GM12878 (cell line): Measurements from ENCODE around the gene SP3. TPM values are rescaled to one million over a fixed set of nuclear protein-coding genes. Genes with fewer than 3 reads are reported as not detected.

Source experiments
- CBFB ChIP-seq: IDR thresholded peaks from 2 replicates; pipeline ENCODE4 v1.6.1; 2016; ENCODE audit warnings: antibody characterized with exemption, low read depth
- CHD2 ChIP-seq: IDR thresholded peaks from 2 replicates; pipeline ENCODE4 v1.6.1; 2011; ENCODE audit warnings: low read depth, low read length, improper control_type of control experiment, borderline replicate concordance
- CHD4 ChIP-seq: fragments of 200-600 bp; sonication (generic); IDR thresholded peaks from 2 replicates; pipeline ENCODE4 v1.6.1; 2016; ENCODE audit warnings: mild to moderate bottlenecking
- E2F4 ChIP-seq: IDR thresholded peaks from 2 replicates; pipeline ENCODE4 v1.6.1; 2012; ENCODE audit warnings: low read depth, low read length, improper control_type of control experiment
- EZH2 ChIP-seq: IDR thresholded peaks from 2 replicates; pipeline ENCODE4 v1.6.1; 2012; ENCODE audit warnings: low read depth, mild to moderate bottlenecking, control low read depth, inconsistent platforms, low read length, borderline replicate concordance; ENCODE audit not compliant: control insufficient read depth
- GATAD2B ChIP-seq: fragments of 450-650 bp; conservative IDR thresholded peaks from 2 replicates; pipeline ENCODE4 v1.6.1; 2017; ENCODE audit warnings: low read depth, mild to moderate bottlenecking, moderate library complexity
- HDAC2 ChIP-seq: fragments of 200-600 bp; sonication (generic); IDR thresholded peaks from 2 replicates; pipeline ENCODE4 v1.6.1; 2017
- LARP7 ChIP-seq: fragments of 450-650 bp; IDR thresholded peaks from 2 replicates; pipeline ENCODE4 v1.6.1; 2017; ENCODE audit warnings: mild to moderate bottlenecking
- MTA2 ChIP-seq: fragments of 450-650 bp; IDR thresholded peaks from 2 replicates; pipeline ENCODE4 v1.6.1; 2016; ENCODE audit warnings: low read depth, mild to moderate bottlenecking, moderate library complexity
- MTA3 ChIP-seq: IDR thresholded peaks from 2 replicates; pipeline ENCODE4 v1.6.1; 2012; ENCODE audit warnings: low read length, inconsistent platforms, borderline replicate concordance
- MYC ChIP-seq: IDR thresholded peaks from 2 replicates; pipeline ENCODE4 v1.6.1; 2011; ENCODE audit warnings: mild to moderate bottlenecking, low read length, moderate library complexity, inconsistent platforms; ENCODE audit not compliant: insufficient read depth, insufficient replicate concordance, insufficient read length, severe bottlenecking
- POLR2AphosphoS2 ChIP-seq: IDR thresholded peaks from 2 replicates; pipeline ENCODE4 v1.6.1; 2011; ENCODE audit warnings: low read depth, mild to moderate bottlenecking, low read length, improper control_type of control experiment, moderate library complexity
- RAD21 ChIP-seq: IDR thresholded peaks from 2 replicates; pipeline ENCODE4 v1.6.1; 2011; ENCODE audit warnings: mild to moderate bottlenecking, low read depth, low read length, moderate library complexity; ENCODE audit not compliant: insufficient read depth
- RBBP5 ChIP-seq: fragments of 200-600 bp; sonication (generic); conservative IDR thresholded peaks from 2 replicates; pipeline ENCODE4 v1.6.1; 2016
- RELA ChIP-seq: fragments of 450-650 bp; IDR thresholded peaks from 2 replicates; pipeline ENCODE4 v1.8.0; 2014; ENCODE audit warnings: borderline replicate concordance; ENCODE audit not compliant: partially characterized antibody
- SMAD1 ChIP-seq: fragments of 450-650 bp; IDR thresholded peaks from 2 replicates; pipeline ENCODE4 v1.6.1; 2018; ENCODE audit warnings: mild to moderate bottlenecking, low read depth; ENCODE audit not compliant: partially characterized antibody
- SMAD5 ChIP-seq: IDR thresholded peaks from 2 replicates; pipeline ENCODE4 v1.6.1; 2016; ENCODE audit warnings: antibody characterized with exemption, low read depth
- SMC3 ChIP-seq: IDR thresholded peaks from 2 replicates; pipeline ENCODE4 v1.6.1; 2011; ENCODE audit warnings: low read length, improper control_type of control experiment, borderline replicate concordance
- TAF1 ChIP-seq: IDR thresholded peaks from 2 replicates; pipeline ENCODE4 v1.6.1; 2011; ENCODE audit warnings: mild to moderate bottlenecking, low read depth, low read length, borderline replicate concordance
- TARDBP ChIP-seq: IDR thresholded peaks from 2 replicates; pipeline ENCODE4 v1.6.1; 2016; ENCODE audit warnings: borderline replicate concordance
- USF2 ChIP-seq: IDR thresholded peaks from 2 replicates; pipeline ENCODE4 v1.6.1; 2011; ENCODE audit warnings: low read depth, low read length, improper control_type of control experiment, borderline replicate concordance
- ZBTB11 ChIP-seq: fragments of 450-650 bp; formaldehyde crosslinking; IDR thresholded peaks from 2 replicates; pipeline ENCODE4 v1.5.0; 2022; ENCODE audit warnings: mild to moderate bottlenecking, missing genetic modification characterization
- ZNF217 ChIP-seq: fragments of 450-650 bp; IDR thresholded peaks from 2 replicates; pipeline ENCODE4 v1.6.1; 2017; ENCODE audit warnings: antibody characterized with exemption, mild to moderate bottlenecking
- polyA plus RNA-seq, 11 experiments: library from polyadenylated mRNA; depleted of rRNA in 4 of 11; unstranded in 6 of 11; stranded (reverse) in 5 of 11; fragments of >200 nt; fragmentation: Nextera tagmentation in 4 of 11; fragmentation: Illumina TruSeq in 1 of 11; extraction: Ambion mirVana in 4 of 11; extraction: Trizol in 1 of 11; gene quantifications; 1 replicate in 1 of 11; 2 replicates in 10 of 11; pipeline versions ENCODE4 v1.2.1 to v1.2.3, GENCODE V29; 2011 to 2016; ENCODE audit warnings: inconsistent platforms in 2 of 11, missing spikeins in 2 of 11, low read depth in 1 of 11
- total RNA-seq, 4 experiments: library from RNA; depleted of rRNA in 3 of 4; stranded (reverse); fragments of >200 nt in 3 of 4; fragmentation: Illumina TruSeq in 1 of 4; extraction: Trizol in 1 of 4; gene quantifications; 2 replicates each; pipeline versions ENCODE4 v1.2.1 to v1.2.3, GENCODE V29; 2013 to 2021
- TF ChIP-seq, protein P1 (sequence below): fragments of 450-650 bp; IDR thresholded peaks from 2 replicates; pipeline ENCODE4 v1.6.1; 2018; ENCODE audit warnings: borderline replicate concordance, mild to moderate bottlenecking; ENCODE audit not compliant: partially characterized antibody

The SP3 gene
- total and polyA plus RNA-seq, 10 of the 15 experiments (the other 5 are each of a cell fraction or from before 2014, with no cell fraction given): 9.9 to 87.6 (median 52.4) TPM

DNA sequence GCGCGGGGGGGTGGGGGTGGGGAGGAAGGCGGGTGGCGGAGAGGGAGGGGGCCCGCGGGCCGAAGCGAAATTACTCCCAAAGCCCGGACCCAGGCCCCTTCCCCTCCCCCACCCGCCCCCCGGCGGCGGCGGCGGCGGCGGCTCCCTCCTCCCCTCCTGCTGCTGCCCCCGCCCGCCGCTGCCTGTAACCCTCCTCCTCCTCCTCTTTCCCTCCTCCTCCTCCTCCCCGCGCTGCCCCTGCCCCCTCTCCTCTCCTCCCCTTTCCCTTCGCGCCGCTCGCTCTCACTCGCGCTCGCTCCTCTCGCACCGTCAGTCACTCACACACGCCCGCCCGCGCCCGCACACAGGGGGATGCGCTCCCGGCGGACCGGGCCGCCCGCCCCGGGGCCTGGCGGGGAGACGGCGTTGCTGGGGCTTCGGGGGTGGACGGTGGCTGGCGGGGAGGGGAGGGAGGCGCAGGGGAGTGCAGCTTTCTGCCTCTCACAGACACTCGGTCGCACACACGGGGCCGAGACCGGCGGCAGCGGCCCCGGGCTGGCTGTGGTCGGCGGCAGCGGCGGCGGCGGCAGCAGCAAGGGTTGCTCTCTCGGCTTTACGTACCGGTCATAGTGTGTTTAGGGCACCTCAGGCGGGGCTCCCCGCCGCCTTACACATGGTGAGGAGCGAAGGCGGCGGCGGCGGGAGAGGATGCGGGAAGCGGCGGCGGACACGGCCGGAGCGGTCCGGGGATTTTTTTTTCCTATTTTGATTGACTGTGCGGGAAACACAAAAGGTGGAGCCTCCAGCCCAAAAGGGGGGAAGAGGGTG, 405 bp downstream of the SP3 start (continued):
- no peak for TF ChIP-seq MTA3
- TF ChIP-seq EZH2: no peak
- TF ChIP-seq RELA: no peak
- TF ChIP-seq POLR2AphosphoS2: no peak
- no peak for TF ChIP-seq MTA2
- TF ChIP-seq CBFB: no peak
- no peak for TF ChIP-seq SMC3
- 0 out of 2 replicates have a peak, but pooled peaks have one; percentile 31 for TF ChIP-seq CHD2
- peak; percentile 88 for TF ChIP-seq TAF1
- peak; percentile 53 for TF ChIP-seq LARP7
- TF ChIP-seq CHD4: no peak
- no peak for TF ChIP-seq ZNF217
- no peak for TF ChIP-seq USF2
- no peak for TF ChIP-seq GATAD2B
- TF ChIP-seq ZBTB11 (CRISPR knock-in tag): no peak
- no peak for TF ChIP-seq TARDBP
- no peak for TF ChIP-seq SMAD1
- TF ChIP-seq, protein P1, sequence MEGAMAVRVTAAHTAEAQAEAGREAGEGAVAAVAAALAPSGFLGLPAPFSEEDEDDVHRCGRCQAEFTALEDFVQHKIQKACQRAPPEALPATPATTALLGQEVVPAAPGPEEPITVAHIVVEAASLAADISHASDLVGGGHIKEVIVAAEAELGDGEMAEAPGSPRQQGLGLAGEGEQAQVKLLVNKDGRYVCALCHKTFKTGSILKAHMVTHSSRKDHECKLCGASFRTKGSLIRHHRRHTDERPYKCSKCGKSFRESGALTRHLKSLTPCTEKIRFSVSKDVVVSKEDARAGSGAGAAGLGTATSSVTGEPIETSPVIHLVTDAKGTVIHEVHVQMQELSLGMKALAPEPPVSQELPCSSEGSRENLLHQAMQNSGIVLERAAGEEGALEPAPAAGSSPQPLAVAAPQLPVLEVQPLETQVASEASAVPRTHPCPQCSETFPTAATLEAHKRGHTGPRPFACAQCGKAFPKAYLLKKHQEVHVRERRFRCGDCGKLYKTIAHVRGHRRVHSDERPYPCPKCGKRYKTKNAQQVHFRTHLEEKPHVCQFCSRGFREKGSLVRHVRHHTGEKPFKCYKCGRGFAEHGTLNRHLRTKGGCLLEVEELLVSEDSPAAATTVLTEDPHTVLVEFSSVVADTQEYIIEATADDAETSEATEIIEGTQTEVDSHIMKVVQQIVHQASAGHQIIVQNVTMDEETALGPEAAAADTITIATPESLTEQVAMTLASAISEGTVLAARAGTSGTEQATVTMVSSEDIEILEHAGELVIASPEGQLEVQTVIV: no peak
- TF ChIP-seq HDAC2: no peak
- no peak; the same call in 1 of the 2 replicates for TF ChIP-seq SMAD5
- no peak for TF ChIP-seq MYC
- 0 out of 2 replicates have a peak, but pooled peaks have one; percentile 33 for TF ChIP-seq RBBP5
- TF ChIP-seq RAD21: no peak
- no peak for TF ChIP-seq E2F4
